NCI-H187 (cell line): Measurements from ENCODE around the gene POLA1.
"Not testable (repeated sequence)": the region's sequence is repeated elsewhere in the genome, so short reads cannot be mapped to it uniquely, and the experiment has no call there.

Experiments used
- DNase-seq, 2 experiments: peaks; one replicate each; lab custom pipeline; 2025; lab: John Stamatoyannopoulos, UW

POLA1 gene

GRCh38 chrX:24805201-24805600 lies 111.5 kb downstream of the POLA1 start:
- DNase-seq, result no peak

GRCh38 chrX:24819807-24820206 lies 126.1 kb downstream of the POLA1 start:
- DNase-seq, result not testable (repeated sequence)

- no peak for DNase-seq
Observed at GRCh38 chrX:24828147-24828546, 134.4 kb downstream of the POLA1 start.

- DNase-seq, result no peak
Observed at GRCh38 chrX:24828600-24828999, 134.9 kb downstream of the POLA1 start.

GRCh38 chrX:24833695-24834094 lies 140.0 kb downstream of the POLA1 start:
- DNase-seq, result no peak

DNA sequence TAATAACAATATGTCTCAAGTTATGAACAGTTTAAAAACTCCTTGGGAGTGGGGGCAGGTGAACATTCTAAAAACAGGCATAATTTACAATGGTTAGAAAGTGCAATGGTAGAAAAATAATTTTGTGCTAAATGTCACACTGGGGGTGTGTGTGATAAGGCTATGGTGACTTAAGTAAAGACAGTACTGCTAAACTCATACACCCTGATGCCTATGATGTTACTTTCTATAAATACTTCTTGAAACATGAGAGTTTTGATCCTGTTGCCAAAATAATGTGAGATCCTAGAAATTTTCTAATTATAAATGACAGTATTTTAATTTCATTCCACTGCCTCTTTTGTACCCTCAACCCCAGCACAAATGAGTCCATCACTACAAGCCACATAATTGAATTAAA lies 144.2 kb downstream of the POLA1 start:
- no peak for DNase-seq

DNA sequence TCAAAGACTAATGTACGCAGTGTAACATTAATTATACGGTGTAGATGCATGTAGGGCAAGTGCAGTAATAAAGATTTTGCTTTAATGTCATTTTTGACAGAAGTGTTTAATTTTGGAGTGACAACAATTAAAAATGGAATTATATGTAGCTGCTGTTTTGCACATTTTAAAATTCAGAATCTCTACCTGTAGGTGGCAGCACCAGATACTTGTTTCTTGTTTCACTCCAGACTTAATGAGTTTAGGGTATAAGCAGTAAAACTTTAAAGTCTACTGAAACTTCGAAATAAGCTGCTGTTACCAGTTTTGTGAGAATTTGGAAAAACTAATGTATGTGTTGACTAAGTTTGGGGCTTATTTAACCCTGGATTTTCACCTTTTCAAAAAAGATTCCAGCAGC lies 144.9 kb downstream of the POLA1 start:
- no peak for DNase-seq

- DNase-seq, result no peak
Observed at GRCh38 chrX:24839331-24839730, 145.6 kb downstream of the POLA1 start.

DNA sequence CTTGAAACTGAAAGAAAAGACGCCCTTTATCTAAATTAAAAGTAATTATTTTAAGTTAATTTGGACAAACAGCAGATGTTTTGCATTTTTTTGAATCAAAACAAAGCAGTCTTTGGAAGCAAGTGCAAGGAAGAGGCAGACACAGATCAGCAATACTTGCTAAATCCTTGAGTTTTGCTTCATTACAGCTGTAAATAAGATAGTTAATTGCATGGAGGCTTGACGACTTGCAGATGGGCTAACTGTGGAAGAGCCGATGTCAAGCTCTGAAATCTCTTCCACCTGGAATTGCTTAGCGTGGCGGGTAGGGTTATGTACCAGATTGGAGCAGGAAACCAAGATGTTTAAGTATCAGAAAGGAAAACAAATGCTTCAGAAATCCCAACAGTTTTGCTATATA lies 148.8 kb downstream of the POLA1 start:
- DNase-seq, result no peak

GRCh38 chrX:24846550-24847150 lies 152.9 kb downstream of the POLA1 start:
- no peak for DNase-seq

GRCh38 chrX:24851289-24851688 lies 157.6 kb downstream of the POLA1 start:
- DNase-seq, result no peak

DNA sequence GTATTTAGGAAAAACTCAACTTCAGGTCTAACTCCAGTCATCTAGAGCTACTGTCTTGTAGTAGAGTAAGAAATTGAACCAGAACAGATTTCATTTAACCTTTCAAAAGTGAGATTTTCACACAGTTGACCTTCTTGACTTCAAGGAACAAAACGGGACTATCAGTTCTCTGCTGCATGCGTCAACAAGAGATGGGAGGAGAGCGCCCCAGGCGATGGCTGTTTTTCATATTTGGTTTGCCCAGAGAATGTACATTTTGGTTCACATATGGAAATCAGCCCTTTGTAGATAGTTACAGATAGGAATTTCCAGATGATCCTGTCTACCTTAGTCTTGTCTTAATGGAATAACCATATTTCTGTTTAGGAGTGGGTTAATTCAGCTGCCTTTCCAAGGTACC lies 158.1 kb downstream of the POLA1 start:
- no peak for DNase-seq

DNA sequence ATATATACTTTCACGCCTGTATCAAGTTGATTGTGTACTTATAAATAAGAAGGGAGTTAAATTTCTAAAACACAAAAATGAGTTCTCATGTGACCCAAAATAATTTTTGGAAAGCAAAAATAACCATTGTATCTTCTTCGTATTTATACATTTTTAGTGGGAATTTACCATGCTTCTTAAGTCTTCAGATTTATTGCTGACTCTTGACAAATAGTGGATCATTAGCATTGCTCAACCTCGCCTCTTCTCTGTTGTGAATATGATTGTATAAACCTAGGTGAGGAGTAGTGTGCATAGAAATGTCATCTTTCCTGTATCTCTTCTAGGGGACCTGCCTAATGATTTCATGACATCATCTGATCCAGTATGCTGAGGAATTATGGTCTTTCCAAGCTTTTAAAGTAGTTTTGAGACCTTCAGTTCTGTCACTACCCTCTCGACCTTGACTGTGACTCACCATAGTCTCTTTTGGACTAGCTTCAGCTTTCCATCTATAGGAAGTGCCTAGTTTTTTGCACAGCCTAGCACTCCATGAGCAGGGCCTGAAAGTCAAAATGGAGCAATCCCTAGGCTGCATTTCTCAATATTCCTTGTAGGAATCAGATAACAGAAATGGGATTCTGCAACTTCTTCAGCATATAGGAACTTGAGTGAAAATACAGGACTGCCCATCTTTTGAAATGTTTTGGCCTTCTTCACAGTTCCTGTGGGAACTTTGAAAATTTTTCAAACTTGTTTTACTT lies 164.5 kb downstream of the POLA1 start:
- no peak for DNase-seq

- no peak for DNase-seq
Observed at GRCh38 chrX:24859211-24859841, 165.6 kb downstream of the POLA1 start.

- no peak for DNase-seq
Observed at GRCh38 chrX:24860140-24860539, 166.4 kb downstream of the POLA1 start.

- DNase-seq, result no peak
Observed at GRCh38 chrX:24862343-24862742, 168.6 kb downstream of the POLA1 start.

GRCh38 chrX:24863779-24864178 lies 170.1 kb downstream of the POLA1 start:
- DNase-seq, result not testable (repeated sequence)

GRCh38 chrX:24870143-24870542 lies 176.4 kb downstream of the POLA1 start:
- no peak for DNase-seq

GRCh38 chrX:24874604-24875247 lies 181.0 kb downstream of the POLA1 start:
- no peak for DNase-seq

DNA sequence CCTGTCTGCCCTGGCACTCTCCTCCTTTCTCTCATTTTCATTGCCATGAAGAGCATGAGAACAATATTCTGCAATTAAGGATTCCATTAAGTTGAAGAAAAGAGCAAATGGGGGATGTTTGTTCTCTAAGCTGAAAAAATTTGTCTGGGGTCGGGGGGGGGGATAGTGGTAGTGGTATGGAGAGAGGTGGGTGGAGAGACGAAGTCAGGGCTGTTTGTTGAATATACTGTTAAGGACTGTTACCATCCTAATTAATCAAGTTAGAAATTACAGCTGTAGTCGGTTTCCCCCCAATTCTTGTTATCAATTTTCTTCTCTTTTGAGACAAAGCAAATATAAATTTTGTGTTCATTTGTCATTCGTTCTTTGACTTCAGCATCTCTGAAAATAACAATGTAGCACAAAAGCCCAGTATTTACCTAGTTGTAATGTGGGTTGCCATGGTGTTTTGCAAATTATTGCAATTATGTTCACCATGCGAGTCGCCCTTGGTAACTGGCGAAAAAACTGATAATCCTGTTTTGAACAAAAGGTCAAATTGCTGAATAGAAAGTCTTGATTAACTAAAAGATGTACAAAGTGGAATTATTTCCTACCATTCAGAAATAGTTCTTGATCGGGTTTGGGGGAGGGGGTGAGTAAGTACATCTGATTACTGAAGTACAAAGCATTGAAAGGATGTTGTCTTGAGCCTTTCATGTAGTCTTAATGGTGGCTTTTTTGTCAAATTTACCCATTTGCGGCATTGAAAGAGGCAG lies 183.0 kb downstream of the POLA1 start:
- DNase-seq, result no peak

DNA sequence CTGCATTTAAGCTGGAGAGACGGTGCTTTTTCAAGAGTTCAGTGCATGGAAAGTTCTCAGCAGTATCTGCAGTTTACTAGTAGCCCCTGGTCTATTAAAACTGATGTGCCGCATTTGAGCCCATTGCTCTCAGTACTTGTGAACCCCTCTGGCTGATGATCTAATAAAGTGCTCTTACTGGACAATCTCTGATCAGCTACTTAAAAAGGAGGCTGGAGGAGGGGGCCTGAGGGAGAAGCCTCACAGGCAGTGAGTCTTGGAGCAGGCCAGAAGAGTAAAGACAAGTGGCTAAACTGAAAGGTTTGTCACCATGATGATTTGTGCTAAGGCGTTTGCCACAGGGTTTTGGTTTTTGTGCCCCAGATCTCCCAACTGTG lies 183.6 kb downstream of the POLA1 start:
- no peak for DNase-seq
